ENCODE data around the gene MYADM.

The MYADM gene

DNA sequence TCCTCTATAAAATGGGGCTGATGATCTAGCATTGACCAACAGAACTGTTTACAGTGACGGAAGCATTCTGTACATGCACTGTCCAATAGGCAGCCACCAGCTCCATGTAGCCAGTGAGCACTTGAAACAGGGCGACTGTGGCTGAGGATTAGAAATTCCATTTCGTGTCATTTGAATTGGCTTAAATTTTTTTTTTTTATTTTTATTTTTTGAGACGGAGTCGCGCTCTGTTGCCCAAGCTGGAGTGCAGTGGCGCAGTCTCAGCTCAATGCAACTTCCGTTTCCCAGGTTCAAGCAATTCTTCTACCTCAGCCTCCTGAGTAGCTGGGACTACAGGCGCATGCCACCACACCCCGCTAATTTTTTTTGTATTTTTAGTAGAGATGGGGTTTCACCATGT, 17.4 kb downstream of the MYADM start:
- TF ChIP-seq GATA1 (IDR thresholded peaks at IDR 0.05; ENCODE audit: low read depth, low read length), result no peak
- TF ChIP-seq POLR2A (IDR thresholded peaks at IDR 0.05; ENCODE audit: low read length), result no peak

GRCh38 chr19:53892301-53892980, 24.8 kb downstream of the MYADM start:
- TF ChIP-seq POLR2A (IDR thresholded peaks at IDR 0.05; ENCODE audit: low read length) (no peak), GATA1 (IDR thresholded peaks at IDR 0.05; ENCODE audit: low read depth, low read length) (no peak)
- no peak for DNase-seq

More for the DNA sequence above, 17.4 kb downstream of the MYADM start:
- no peak for DNase-seq

DNA sequence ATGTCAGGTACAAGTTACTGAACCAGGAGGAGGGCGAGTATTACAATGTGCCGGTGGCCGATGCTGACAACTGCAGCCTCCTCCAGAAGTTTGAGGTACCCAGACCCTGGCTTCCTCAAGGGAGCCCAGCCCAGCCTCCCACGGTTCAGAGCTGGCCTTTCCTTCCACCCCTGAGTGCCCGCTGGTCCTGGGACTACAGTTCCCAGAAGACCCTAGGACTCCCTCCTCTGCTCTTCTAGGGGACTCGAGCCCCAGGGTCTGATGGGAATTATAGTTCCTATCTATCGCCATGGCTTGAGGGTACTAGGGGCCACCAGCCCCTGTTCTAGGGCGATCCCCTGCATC, 25.3 kb downstream of the MYADM start:
- no peak for TF ChIP-seq POLR2A (IDR thresholded peaks at IDR 0.05; ENCODE audit: low read length)
- TF ChIP-seq GATA1 (IDR thresholded peaks at IDR 0.05; ENCODE audit: low read depth, low read length), result no peak
- DNase-seq, result no peak

DNA sequence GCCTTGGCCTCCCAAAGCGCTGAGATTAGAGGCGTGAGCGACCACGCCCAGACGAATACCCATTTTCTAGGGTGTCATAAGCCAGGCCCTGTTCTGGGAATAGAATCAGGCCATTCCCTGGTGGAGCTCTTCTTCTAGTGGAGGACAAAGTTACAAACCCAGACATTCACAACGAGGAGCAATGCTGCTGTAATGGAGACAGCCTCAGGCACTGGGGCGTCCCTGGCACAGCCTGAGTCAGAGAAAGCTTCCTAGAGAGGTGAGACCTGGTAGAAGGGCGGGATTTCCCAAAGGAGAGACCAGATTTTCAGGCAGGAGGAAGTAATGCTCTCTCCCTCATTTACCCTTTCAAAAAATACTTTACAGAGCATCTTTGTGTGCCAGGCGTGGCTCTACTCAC, 27.0 kb downstream of the MYADM start:
- DNase-seq, result no peak
- no peak for TF ChIP-seq POLR2A (IDR thresholded peaks at IDR 0.05; ENCODE audit: low read length)
- TF ChIP-seq GATA1 (IDR thresholded peaks at IDR 0.05; ENCODE audit: low read depth, low read length), result no peak

GRCh38 chr19:53896682-53897081, 29.0 kb downstream of the MYADM start:
- DNase-seq, result no peak
- TF ChIP-seq GATA1 (IDR thresholded peaks at IDR 0.05; ENCODE audit: low read depth, low read length) (no peak), POLR2A (IDR thresholded peaks at IDR 0.05; ENCODE audit: low read length) (no peak)

- no peak for DNase-seq
- TF ChIP-seq GATA1 (IDR thresholded peaks at IDR 0.05; ENCODE audit: low read depth, low read length) (no peak), POLR2A (IDR thresholded peaks at IDR 0.05; ENCODE audit: low read length) (no peak)
These were observed 29.8 kb downstream of the MYADM start for GRCh38 chr19:53897459-53897858.

- DNase-seq, result no peak
- TF ChIP-seq GATA1 (IDR thresholded peaks at IDR 0.05; ENCODE audit: low read depth, low read length) (no peak), POLR2A (IDR thresholded peaks at IDR 0.05; ENCODE audit: low read length) (no peak)
These were observed 30.5 kb downstream of the MYADM start for GRCh38 chr19:53898166-53898565.

GRCh38 chr19:53898636-53899341, 31.1 kb downstream of the MYADM start:
- TF ChIP-seq GATA1 (IDR thresholded peaks at IDR 0.05; ENCODE audit: low read depth, low read length) (no peak), POLR2A (IDR thresholded peaks at IDR 0.05; ENCODE audit: low read length) (no peak)
- DNase-seq, result no peak

DNA sequence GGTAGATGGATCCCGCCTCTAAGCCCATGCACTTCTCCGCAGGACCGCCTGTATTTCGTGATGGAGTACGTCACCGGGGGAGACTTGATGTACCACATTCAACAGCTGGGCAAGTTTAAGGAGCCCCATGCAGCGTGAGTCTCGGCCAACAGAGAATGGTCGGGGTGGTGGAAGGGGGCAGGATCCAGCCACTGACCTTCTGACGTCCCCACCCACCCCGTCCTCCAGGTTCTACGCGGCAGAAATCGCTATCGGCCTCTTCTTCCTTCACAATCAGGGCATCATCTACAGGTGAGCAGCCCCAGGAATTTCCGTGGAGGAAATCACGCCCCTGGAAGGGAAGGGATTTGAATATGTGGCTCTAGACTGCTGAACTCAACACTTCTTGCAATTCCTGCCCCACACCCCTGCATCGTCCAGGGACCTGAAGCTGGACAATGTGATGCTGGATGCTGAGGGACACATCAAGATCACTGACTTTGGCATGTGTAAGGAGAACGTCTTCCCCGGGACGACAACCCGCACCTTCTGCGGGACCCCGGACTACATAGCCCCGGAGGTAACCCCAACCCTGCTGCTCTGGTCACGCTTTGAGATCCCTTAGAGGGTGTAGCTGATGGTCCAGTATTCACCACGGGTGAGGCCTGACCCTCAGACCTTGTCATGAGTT, 32.6 kb downstream of the MYADM start:
- no peak for TF ChIP-seq POLR2A (IDR thresholded peaks at IDR 0.05; ENCODE audit: low read length)
- TF ChIP-seq GATA1 (IDR thresholded peaks at IDR 0.05; ENCODE audit: low read depth, low read length), result no peak
- no peak for DNase-seq

DNA sequence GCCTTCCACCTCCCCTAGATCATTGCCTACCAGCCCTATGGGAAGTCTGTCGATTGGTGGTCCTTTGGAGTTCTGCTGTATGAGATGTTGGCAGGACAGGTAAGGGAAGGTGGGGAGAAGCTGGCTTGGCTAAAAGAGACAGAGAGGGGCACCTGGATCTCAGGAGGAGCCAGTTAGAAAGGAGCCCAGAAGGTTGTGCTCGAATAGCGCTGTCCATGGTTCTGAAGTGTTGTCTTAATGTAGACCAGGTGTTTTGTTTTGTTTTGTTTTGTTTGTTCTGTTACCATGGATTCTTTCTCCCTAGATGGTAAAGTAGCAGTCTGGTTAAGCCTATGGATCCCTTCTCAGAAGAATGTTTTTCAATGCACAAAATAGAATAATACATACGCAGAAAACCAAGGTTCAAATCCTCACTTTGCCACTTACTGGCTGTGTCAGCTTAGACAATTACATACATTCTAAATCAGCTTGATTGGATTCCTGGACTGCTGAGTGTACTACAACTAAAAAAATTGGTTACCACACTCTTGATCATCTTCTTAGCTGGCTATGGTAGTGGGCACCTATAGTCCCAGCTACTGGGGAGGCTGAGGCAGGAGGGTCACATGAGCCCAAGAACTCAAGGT, 35.5 kb downstream of the MYADM start:
- peak in 1 of 2 experiments; percentile 55 for DNase-seq

GRCh38 chr19:53904909-53905308, 37.2 kb downstream of the MYADM start:
- no peak for DNase-seq
- TF ChIP-seq GATA1 (IDR thresholded peaks at IDR 0.05; ENCODE audit: low read depth, low read length) (no peak), POLR2A (IDR thresholded peaks at IDR 0.05; ENCODE audit: low read length) (no peak)

More for the DNA sequence above, 35.5 kb downstream of the MYADM start:
- TF ChIP-seq POLR2A (IDR thresholded peaks at IDR 0.05; ENCODE audit: low read length), result no peak
- TF ChIP-seq GATA1 (IDR thresholded peaks at IDR 0.05; ENCODE audit: low read depth, low read length), result no peak

GRCh38 chr19:53905787-53906186, 38.1 kb downstream of the MYADM start:
- no peak for DNase-seq
- TF ChIP-seq GATA1 (IDR thresholded peaks at IDR 0.05; ENCODE audit: low read depth, low read length) (no peak), POLR2A (IDR thresholded peaks at IDR 0.05; ENCODE audit: low read length) (no peak)

DNA sequence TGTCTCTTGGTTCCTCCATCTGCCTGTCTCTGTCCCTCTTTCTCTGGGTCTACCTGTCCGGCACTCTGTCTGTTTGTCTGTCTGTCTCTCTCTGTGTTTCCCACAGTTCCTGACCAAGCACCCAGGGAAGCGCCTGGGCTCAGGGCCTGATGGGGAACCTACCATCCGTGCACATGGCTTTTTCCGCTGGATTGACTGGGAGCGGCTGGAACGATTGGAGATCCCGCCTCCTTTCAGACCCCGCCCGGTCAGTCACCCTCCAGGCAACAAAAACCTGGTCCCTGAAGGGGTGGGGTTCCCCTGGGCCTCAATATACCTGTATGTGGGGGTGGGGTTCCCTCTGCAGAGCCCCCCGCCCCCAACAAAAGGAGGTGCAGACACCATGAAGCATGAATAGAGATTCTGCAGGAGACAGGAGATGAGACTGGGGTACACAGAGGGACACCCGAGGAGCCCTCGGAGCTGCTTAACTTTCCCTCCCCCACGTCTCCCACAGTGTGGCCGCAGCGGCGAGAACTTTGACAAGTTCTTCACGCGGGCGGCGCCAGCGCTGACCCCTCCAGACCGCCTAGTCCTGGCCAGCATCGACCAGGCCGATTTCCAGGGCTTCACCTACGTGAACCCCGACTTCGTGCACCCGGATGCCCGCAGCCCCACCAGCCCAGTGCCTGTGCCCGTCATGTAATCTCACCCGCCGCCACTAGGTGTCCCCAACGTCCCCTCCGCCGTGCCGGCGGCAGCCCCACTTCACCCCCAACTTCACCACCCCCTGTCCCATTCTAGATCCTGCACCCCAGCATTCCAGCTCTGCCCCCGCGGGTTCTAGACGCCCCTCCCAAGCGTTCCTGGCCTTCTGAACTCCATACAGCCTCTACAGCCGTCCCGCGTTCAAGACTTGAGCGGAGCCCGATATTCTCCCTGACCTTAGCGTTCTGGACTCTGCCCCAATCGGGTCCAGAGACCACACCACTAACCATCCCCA, 38.8 kb downstream of the MYADM start:
- TF ChIP-seq GATA1 (IDR thresholded peaks at IDR 0.05; ENCODE audit: low read depth, low read length) (no peak), POLR2A (IDR thresholded peaks at IDR 0.05; ENCODE audit: low read length) (no peak)
- DNase-seq, result peak in 1 of 2 experiments; percentile 62
